ENCODE results near the gene OSBPL3. TPM values are rescaled to one million over a fixed set of nuclear protein-coding genes. Genes with fewer than 3 reads are reported as not detected.

Gene OSBPL3
- total RNA-seq, 1 experiment from 2014 or later: 11.3 TPM

DNA sequence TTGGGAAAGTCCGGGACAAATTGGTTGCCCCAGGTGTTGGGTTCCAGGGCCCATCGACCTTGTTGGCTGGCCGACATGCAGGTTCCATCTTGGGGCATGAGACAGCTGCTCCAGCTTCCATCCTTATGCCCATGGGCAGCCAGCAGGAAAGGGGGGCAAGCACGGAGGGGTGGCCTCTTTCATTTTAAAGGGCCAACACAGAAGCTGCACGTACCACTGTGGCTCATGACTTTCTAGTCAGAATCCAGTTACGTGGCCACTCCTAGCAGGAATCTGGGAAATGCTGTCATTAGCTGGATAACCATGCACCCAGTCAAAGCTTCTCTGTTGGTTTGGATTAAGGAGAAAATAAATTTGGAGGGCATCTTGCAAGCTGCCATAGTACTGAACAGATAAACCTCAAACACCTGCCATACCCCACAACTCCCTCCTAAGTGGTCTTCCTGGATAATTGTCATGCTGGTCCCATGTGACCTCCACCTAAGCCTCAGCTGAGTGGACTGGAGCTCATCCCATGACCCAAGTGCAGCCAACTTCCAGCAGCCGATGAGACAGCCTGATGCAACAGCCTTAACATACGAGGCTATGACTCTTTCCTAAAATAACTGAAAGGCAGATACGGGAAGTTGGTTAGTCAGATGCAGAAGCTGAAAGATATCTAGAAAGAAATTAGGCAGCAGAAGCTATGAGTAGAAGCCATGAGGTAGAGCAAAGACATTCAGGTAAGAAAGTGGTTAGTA is 201.3 kb downstream of the OSBPL3 start:
- Histone ChIP-seq H3K27me3 (replicated peaks) (no peaks in the 10 kb centered on the region), H3K9me3 (replicated peaks) (no peaks in the 10 kb centered on the region), H3K36me3 (no peaks in the 10 kb centered on the region), H3K4me3 (no peak overlapping the region), H3K27ac (no peak overlapping the region), H3K4me1 (replicated peaks) (0 out of 2 replicates have a peak, but pooled peaks cover 6% of the 10 kb centered on the region)
- no peak for DNase-seq (ENCODE audit: low read depth in 1 of 2, low spot score in 2 of 2)

DNA sequence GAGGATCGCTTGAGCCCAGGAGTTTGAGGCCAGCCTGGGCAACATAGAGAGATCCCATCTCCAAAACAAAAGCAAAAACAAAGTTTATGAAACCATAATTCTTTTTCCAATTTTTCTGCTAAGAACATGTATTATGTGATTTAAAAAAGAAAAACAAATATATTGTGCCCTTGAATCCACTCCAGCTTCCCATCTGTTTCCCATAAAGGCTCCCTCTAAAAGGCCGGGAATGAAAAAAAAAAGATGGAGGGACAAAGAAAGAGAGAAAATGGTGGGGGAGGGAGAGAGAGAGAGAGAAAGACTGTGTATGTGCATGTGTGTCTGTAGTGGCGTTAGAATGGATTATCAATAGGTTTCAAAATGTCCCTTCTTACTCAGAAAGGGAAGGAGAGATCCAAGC is 202.2 kb downstream of the OSBPL3 start:
- Histone ChIP-seq H3K9me3 (replicated peaks) (no peaks in the 10 kb centered on the region), H3K4me3 (no peak overlapping the region), H3K27me3 (replicated peaks) (no peaks in the 10 kb centered on the region), H3K36me3 (no peaks in the 10 kb centered on the region), H3K4me1 (replicated peaks) (0 out of 2 replicates have a peak, but pooled peaks cover 6% of the 10 kb centered on the region), H3K27ac (no peak overlapping the region)
- DNase-seq (ENCODE audit: low read depth in 1 of 2, low spot score in 2 of 2): no peak

DNA sequence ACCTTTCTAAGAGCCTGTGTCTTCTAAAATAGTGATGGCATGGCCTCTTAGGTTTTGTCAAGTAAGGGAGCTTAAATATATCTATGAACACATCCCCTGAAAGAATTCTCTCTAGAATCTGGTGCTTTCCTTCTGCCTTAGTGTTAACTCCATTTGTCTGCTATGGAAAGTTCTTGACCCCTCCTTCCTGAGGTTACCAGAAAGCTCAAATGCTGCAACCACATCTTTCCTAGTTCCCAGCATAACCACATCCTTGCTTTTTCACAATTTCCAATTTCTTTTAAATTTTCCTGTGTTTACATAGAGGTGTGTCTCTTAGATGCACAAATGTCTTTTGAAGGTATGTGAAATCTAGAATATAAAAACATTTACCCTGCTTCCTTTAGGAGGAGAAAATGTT is 206.3 kb downstream of the OSBPL3 start:
- H3K27ac ChIP-seq: no peak overlapping the region
- no peak for DNase-seq (ENCODE audit: low read depth in 1 of 2, low spot score in 2 of 2)
- 0 out of 2 replicates have a peak, but pooled peaks cover 6% of the 10 kb centered on the region for H3K4me1 ChIP-seq (replicated peaks)
- no peaks in the 10 kb centered on the region for H3K27me3 ChIP-seq (replicated peaks)
- H3K4me3 ChIP-seq: no peak overlapping the region
- H3K36me3 ChIP-seq: no peaks in the 10 kb centered on the region
- no peaks in the 10 kb centered on the region for H3K9me3 ChIP-seq (replicated peaks)

DNA sequence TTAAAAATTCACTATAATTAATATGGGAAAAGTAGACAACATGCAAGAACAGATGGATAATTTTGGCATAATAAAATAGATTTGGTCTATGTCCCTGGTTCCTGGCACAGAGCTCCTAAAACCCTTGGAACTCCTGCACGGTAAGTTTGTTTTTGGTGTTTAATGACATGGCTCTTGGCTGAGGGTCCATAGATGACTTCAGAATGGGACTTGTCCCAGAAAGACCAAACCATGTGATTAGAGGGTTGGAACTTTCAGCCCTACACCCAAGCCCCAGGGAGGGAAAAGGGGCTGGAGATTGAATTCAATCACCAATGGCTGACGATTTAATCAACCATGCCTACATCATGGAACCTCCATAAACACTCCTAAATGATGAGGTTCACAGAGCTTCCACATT is 210.1 kb downstream of the OSBPL3 start:
- H3K9me3 ChIP-seq (replicated peaks): no peaks in the 10 kb centered on the region
- 0 out of 2 replicates have a peak, but pooled peaks cover 4% of the 10 kb centered on the region for H3K4me1 ChIP-seq (replicated peaks)
- H3K36me3 ChIP-seq: no peaks in the 10 kb centered on the region
- H3K27me3 ChIP-seq (replicated peaks): no peaks in the 10 kb centered on the region
- H3K27ac ChIP-seq: no peak overlapping the region
- no peak for DNase-seq (ENCODE audit: low read depth in 1 of 2, low spot score in 2 of 2)
- H3K4me3 ChIP-seq: no peak overlapping the region

DNA sequence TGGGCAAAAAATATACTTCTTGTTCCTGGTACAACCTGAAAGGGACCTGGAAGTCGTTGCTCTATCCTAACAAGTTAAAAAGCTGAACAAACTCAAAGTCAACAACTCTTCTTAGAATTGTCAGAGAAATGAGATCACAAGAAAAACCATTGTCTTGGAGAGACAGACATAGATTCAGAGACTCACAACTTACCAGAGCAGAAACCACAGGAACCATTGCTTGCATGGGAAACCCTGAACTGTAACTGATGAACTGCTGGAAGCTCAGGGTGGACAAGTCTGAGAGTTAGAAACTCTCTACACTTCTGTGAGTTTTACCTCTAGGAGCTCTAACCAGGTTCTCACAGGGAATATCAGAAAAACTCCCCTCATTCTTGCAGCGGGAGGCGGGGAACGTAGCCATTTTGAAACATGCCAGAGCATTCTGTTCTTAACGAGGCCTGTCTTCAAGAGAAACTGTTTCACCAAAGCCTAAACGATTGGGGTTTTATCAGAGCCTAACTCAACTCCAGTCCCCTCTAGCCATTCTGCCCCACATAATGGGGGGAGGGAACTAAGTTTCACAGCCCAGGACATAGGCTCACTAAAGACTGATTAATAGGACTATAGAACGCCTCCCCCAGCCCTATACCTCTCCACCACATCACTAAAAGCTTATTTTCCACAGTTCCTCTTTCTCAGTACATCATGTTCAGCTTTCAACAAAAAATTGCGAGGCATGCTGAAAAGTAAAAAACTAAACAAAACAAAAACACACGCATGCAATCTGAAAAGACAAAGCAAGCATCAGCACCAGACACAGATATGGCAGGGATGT is 210.8 kb downstream of the OSBPL3 start:
- DNase-seq (ENCODE audit: low read depth in 1 of 2, low spot score in 2 of 2): no peak
- Histone ChIP-seq H3K9me3 (replicated peaks) (no peaks in the 10 kb centered on the region), H3K4me1 (replicated peaks) (no peaks in the 10 kb centered on the region), H3K4me3 (no peak overlapping the region), H3K36me3 (no peaks in the 10 kb centered on the region), H3K27me3 (replicated peaks) (no peaks in the 10 kb centered on the region), H3K27ac (no peak overlapping the region)

DNA sequence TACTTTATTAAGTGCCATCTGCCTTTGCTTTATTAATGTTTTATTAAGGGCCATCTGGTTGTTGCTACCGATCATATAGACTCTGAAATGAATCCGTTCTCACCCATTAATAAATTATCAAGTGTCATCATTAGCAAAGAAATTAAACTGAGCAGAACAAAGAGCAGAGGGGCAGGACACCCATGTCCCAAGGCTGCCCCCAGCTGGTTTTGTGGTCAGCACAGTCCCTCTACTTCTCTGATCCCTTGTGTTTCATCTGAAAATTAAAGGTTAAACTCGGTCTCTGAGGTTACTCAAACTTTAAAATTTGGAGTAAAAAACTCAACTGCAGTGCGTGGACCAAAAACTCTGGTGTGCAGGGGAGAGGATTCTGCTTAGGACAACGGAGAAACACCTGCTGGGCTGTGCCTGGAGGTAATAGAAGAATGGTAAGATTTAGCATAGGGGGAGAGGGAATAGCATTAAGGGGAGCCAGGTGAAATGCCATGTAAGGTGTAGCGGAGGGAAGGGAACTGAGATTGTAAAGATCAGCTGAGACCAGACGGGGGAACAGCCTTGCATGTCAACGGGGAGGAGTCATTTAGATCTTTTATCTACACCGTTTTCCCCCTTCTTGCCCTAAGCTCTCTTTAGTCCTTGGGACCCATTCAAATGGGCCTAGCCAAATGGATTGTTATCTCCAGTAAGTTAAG is 212.0 kb downstream of the OSBPL3 start:
- H3K9me3 ChIP-seq (replicated peaks): no peaks in the 10 kb centered on the region
- H3K4me1 ChIP-seq (replicated peaks): no peaks in the 10 kb centered on the region
- H3K27ac ChIP-seq: no peak overlapping the region
- DNase-seq (ENCODE audit: low read depth in 1 of 2, low spot score in 2 of 2): no peak
- H3K27me3 ChIP-seq (replicated peaks): no peaks in the 10 kb centered on the region
- no peaks in the 10 kb centered on the region for H3K36me3 ChIP-seq
- no peak overlapping the region for H3K4me3 ChIP-seq

DNA sequence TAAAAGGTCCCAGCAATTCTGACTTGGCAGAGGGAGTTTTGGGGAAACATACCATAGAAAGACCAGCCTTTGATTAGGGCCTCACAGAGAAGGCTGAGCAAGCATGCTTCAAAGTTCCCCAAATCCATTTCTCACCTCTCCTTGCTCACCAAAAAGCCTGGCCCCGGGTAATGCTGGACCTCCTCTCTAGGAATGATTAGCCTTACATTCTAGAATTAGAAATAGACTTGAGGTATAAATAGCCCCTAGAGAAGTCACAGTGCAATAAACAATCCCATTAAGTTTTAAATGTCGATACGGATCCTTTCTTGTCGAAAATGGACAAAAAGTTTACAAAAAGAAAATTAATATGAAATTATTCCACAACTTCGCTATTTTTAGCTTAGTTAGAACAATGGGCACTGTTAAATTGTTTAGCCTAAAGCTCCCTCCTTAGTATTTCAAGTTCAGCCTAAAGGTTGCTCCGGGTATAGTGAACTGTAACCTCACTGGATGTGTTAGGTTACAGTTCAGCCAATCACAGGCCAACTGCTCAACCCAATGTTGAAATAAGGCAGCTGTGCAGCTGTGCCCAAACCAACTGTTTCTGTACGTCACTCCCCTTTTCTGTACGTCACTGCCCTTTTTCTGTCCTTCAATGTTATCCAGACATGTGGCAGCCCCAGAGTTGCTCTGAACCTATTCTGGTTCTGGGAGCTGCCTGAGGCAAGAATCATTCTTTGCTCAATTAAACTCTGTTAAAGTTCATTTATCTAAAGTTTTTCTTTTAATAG is 214.8 kb downstream of the OSBPL3 start:
- Histone ChIP-seq H3K9me3 (replicated peaks) (no peaks in the 10 kb centered on the region), H3K4me1 (replicated peaks) (no peaks in the 10 kb centered on the region), H3K36me3 (no peaks in the 10 kb centered on the region), H3K27ac (no peak overlapping the region), H3K27me3 (replicated peaks) (no peaks in the 10 kb centered on the region), H3K4me3 (no peak overlapping the region)
- DNase-seq (ENCODE audit: low read depth in 1 of 2, low spot score in 2 of 2): no peak

DNA sequence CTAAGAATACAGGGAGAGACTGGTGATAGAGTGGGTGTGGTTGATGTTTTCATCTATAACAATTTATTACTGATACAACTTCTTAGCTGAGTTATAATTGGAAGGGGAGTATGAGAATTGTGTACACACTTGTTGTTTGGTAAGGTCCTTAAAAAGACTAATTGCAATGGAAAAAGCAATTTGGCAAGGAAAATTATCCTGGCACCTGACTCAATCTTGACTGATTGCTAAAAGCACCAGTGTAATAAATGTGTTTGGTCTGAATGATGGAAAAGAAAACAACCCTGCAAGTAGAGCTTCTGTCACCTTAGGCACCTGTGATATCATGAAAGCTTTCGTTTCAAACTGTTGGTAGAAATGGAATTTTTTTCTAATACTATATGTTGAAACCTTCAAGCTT is 216.0 kb downstream of the OSBPL3 start:
- H3K27me3 ChIP-seq (replicated peaks): no peaks in the 10 kb centered on the region
- no peak overlapping the region for H3K27ac ChIP-seq
- no peaks in the 10 kb centered on the region for H3K4me1 ChIP-seq (replicated peaks)
- no peak for DNase-seq (ENCODE audit: low read depth in 1 of 2, low spot score in 2 of 2)
- H3K36me3 ChIP-seq: no peaks in the 10 kb centered on the region
- no peak overlapping the region for H3K4me3 ChIP-seq
- H3K9me3 ChIP-seq (replicated peaks): no peaks in the 10 kb centered on the region

DNA sequence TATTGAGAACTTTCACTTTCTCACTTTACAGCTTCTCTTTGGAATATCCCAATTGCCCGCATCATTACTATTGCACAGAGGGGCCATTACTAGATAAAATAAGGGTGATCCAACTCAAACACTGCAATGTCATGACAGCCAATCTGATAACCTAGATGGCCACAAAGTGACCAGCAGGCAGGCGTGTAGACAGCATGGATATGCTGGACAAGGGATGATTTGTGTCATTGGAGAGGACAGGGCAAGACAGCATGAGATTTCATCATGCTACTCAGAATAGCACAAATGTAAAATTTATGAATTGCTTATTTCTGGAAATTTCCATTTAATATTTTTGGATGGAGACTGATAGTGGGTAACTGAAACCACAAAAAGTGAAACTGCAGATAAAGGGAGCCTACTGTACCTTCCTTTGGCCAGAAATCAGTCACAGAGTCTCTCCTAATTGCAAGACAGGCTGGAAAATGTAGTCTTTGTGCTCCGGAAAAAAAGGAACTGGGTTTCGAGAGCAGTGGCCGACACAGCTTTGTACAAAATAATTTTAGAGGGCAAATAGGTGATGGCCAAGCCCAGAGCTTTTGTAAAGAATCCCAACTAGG is 216.6 kb downstream of the OSBPL3 start:
- Histone ChIP-seq H3K4me3 (no peak overlapping the region), H3K27ac (no peak overlapping the region), H3K36me3 (no peaks in the 10 kb centered on the region), H3K27me3 (replicated peaks) (no peaks in the 10 kb centered on the region), H3K4me1 (replicated peaks) (no peaks in the 10 kb centered on the region; the same call in 1 of the 2 replicates), H3K9me3 (replicated peaks) (no peaks in the 10 kb centered on the region)
- no peak for DNase-seq (ENCODE audit: low read depth in 1 of 2, low spot score in 2 of 2)

DNA sequence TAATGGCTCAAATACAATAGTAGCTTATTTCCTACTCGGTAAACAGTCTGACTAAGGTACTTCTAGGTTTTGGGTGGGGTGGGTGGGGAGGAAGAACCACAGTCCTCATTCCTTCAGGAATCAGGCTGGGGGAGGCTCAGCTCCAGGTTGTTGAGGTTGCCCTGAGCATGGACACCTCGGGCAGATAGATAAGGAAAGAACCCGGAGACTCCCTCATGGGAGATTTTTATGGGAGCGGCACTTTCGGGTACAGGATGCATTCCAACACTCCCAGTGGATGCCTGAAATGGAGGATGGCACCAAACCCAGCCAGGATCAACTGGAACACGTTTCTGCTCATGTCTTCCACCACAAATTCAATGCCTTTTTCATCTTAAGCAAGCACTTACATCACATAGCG is 217.2 kb downstream of the OSBPL3 start:
- DNase-seq (ENCODE audit: low read depth in 1 of 2, low spot score in 2 of 2): no peak
- Histone ChIP-seq H3K9me3 (replicated peaks) (no peaks in the 10 kb centered on the region), H3K36me3 (no peaks in the 10 kb centered on the region), H3K4me1 (replicated peaks) (peaks cover 6% of the 10 kb centered on the region), H3K4me3 (no peak overlapping the region), H3K27me3 (replicated peaks) (no peaks in the 10 kb centered on the region), H3K27ac (no peak overlapping the region)

DNA sequence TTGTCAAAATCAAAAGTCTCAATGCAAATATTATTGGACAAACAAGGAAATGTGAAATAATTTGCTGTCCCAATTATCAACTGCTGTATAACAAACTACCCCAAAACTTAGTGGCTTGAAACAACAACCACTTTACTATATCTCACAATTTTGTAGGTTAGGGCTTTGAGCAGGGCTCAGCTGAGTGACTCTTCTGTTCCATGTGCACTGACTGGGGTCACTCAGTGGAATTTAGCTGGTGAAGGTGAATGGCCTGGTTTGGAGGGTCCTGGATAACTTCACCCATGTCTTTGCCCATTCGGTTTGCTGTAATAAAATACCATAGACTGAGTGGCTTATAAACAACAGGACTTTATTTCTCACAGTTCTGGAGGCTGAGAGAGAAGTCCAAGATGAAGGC is 219.0 kb downstream of the OSBPL3 start:
- no peak overlapping the region for H3K27ac ChIP-seq
- H3K36me3 ChIP-seq: no peaks in the 10 kb centered on the region
- DNase-seq (ENCODE audit: low read depth in 1 of 2, low spot score in 2 of 2): no peak

DNA sequence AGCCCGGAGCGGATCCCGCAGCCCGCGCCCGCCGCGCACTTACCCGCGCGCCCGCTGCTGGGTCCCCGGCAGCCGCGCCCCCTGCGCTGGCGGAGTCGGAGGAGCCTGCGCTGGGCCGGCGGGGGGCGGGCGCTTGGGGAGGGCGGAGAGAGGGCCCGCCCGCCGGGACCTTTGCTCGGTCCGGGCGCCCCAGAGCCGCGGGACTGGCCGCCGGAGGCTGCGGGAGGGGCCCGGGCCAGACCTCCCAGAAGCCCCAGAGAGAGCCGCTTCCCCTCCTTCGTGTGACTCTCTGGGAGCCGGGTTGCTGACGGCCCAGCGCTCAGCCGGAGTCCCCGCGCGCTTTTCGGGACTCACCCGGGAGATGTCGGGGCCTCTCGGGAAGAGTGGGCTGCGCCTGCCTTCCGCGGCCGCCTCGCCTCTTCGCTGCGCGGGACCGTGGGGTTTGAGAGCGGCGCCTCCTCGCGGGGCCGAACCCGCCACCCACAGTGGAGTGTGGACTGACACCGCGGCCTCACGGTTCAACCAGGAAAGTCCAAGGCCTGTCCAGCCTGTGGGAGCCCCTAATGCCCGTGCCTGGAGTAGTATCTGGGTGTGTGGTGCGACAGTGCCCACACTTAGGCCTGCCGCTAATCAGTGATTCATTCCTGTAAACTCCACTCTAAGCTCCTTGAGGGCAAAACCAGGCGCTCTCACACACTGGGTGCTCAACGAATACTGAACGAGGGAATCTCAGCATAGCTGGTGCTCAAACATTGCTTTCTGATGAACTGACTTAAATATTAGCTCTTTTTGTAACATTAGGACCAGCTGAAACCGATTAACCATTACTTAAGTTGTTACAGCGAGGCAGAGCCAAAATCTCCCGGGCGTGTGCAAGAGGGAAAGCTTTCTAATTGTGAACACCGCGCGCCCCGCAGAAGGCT is 222.4 kb downstream of the OSBPL3 start, which contains the start of gene GSDME:
Gene GSDME, minus strand, starts transcription at position 112 of the 923 bp plus-strand sequence. CDS start 7,690 bp downstream, outside the sequence.
- no peaks in the 10 kb centered on the region for H3K36me3 ChIP-seq
- DNase-seq (ENCODE audit: low read depth in 1 of 2, low spot score in 2 of 2): peak; percentile 75
- H3K9me3 ChIP-seq (replicated peaks): no peaks in the 10 kb centered on the region
- H3K27me3 ChIP-seq (replicated peaks): no peaks in the 10 kb centered on the region
- H3K4me3 ChIP-seq: peak within 1 kb of the TSS; percentile 77
- peaks cover 23% of the 10 kb centered on the region for H3K4me1 ChIP-seq (replicated peaks)
- H3K27ac ChIP-seq: peak within 1 kb of the TSS; percentile 83

More for the DNA sequence above, 219.0 kb downstream of the OSBPL3 start:
- no peaks in the 10 kb centered on the region for H3K9me3 ChIP-seq (replicated peaks)
- no peak overlapping the region for H3K4me3 ChIP-seq
- peaks cover 17% of the 10 kb centered on the region for H3K4me1 ChIP-seq (replicated peaks)
- H3K27me3 ChIP-seq (replicated peaks): no peaks in the 10 kb centered on the region
